Measurements from ENCODE around the gene EHF.

DNA sequence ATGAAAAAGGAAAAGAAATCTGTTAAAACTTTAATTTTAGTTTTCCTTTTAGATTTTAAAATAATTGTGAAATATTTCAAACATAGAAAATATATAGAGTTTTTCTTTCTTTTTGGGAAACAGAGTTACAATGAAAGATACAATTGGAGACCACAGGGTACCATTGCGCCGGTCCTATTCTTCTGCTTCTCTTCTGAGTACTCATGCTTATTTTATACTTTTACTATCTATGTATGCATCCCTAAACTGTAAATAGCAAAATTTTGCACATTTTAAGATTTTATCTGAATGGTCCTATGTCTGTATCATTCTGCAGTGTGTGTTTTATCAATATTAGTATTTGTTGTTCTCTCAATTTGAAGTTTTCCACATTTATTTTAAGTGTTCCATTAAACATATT lies 65.0 kb downstream of the EHF start:
- TF ChIP-seq, protein P1, sequence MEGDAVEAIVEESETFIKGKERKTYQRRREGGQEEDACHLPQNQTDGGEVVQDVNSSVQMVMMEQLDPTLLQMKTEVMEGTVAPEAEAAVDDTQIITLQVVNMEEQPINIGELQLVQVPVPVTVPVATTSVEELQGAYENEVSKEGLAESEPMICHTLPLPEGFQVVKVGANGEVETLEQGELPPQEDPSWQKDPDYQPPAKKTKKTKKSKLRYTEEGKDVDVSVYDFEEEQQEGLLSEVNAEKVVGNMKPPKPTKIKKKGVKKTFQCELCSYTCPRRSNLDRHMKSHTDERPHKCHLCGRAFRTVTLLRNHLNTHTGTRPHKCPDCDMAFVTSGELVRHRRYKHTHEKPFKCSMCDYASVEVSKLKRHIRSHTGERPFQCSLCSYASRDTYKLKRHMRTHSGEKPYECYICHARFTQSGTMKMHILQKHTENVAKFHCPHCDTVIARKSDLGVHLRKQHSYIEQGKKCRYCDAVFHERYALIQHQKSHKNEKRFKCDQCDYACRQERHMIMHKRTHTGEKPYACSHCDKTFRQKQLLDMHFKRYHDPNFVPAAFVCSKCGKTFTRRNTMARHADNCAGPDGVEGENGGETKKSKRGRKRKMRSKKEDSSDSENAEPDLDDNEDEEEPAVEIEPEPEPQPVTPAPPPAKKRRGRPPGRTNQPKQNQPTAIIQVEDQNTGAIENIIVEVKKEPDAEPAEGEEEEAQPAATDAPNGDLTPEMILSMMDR (IDR thresholded peaks at IDR 0.05) = no peak
- TF ChIP-seq POLR2A (IDR thresholded peaks at IDR 0.05) = no peak

Data from thyroid gland (tissue), 4 donors.